Stomach (tissue), 4 donors: ENCODE measurements around the gene SCN5A.

ENCODE experiments used
- CTCF ChIP-seq, 7 experiments: fragments of 450-650 bp in 4 of 7; fragments of 200-600 bp in 3 of 7; sonication (generic) in 3 of 7; IDR thresholded peaks; one replicate each; pipeline ENCODE4 v1.5.1; 2016 to 2019; ENCODE audit warnings: antibody characterized with exemption in 7 of 7, control low read depth in 2 of 7, mild to moderate bottlenecking in 1 of 7
- EP300 ChIP-seq: sonication (generic); formaldehyde crosslinking; IDR thresholded peaks from one replicate; pipeline ENCODE4 v1.6.1; 2017; ENCODE audit warnings: antibody characterized with exemption
- POLR2A ChIP-seq, 4 donors: fragments of 450-650 bp; IDR thresholded peaks; one replicate each; pipeline ENCODE4 v1.6.1; 2016; ENCODE audit warnings: antibody characterized with exemption in 4 of 4, control low read depth in 2 of 4, mild to moderate bottlenecking in 1 of 4, moderate library complexity in 1 of 4
- POLR2AphosphoS5 ChIP-seq, 3 donors: sonication (generic); formaldehyde crosslinking; IDR thresholded peaks; one replicate each; pipeline ENCODE4 v1.6.1; 2016; ENCODE audit warnings: antibody characterized with exemption in 3 of 3

GRCh38 chr3:38533285-38533976 is 116.1 kb downstream of the SCN5A start:
- no peak for TF ChIP-seq CTCF (IDR thresholded peaks at IDR 0.05)
- no peak for TF ChIP-seq POLR2AphosphoS5 (IDR thresholded peaks at IDR 0.05)
- TF ChIP-seq EP300, result no peak
- TF ChIP-seq POLR2A (IDR thresholded peaks at IDR 0.05), result no peak
